Lung (tissue), 12 donors: ENCODE data around the gene GNG12. TPM values are rescaled to one million over a fixed set of nuclear protein-coding genes. Genes with fewer than 3 reads are reported as not detected.
A peak's percentile ranks its signal among the peaks of the same experiment; 100 is the strongest.

Experiments used
- ATAC-seq: fragments of 200-7000 bp; cut with Tn5 transposase; one replicate; pipeline ENCODE4 v1.9.1; 2020; ENCODE audit warnings: moderate number of reproducible peaks; ENCODE audit not compliant: insufficient read depth, low FRiP score
- DNase-seq, 3 donors: peaks; one replicate each; pipeline ENCODE4 v3.0.0-alpha.2; 2013 to 2017
- H3K27ac ChIP-seq, 2 donors: one replicate each; pipeline ENCODE4 v1.5.1; 2013; ENCODE audit warnings: mild to moderate bottlenecking in 2 of 2, moderate library complexity in 2 of 2, control low read depth in 1 of 2, inconsistent platforms in 1 of 2, low read depth in 1 of 2, low read length in 1 of 2
- H3K27me3 ChIP-seq, 3 donors: one replicate each; pipeline ENCODE4 v1.5.1; 2013; ENCODE audit warnings: low read length in 2 of 3; ENCODE audit not compliant: control insufficient read depth in 3 of 3, insufficient read depth in 3 of 3
- H3K36me3 ChIP-seq, 4 donors: one replicate each; pipeline ENCODE4 v1.5.1; 2013; ENCODE audit warnings: low read length in 4 of 4, mild to moderate bottlenecking in 1 of 4, moderate library complexity in 1 of 4; ENCODE audit not compliant: control insufficient read depth in 4 of 4, insufficient read depth in 4 of 4
- H3K4me1 ChIP-seq, 5 donors: one replicate each; pipeline ENCODE4 v1.5.1; 2013; ENCODE audit warnings: low read length in 5 of 5, mild to moderate bottlenecking in 2 of 5, moderate library complexity in 1 of 5; ENCODE audit not compliant: control insufficient read depth in 5 of 5, insufficient read depth in 5 of 5
- H3K4me3 ChIP-seq: one replicate; pipeline ENCODE4 v1.5.1; 2013; ENCODE audit warnings: mild to moderate bottlenecking, control low read depth, moderate library complexity
- H3K9ac ChIP-seq, 2 donors: one replicate each; pipeline ENCODE4 v1.5.1; 2013; ENCODE audit warnings: low read length in 2 of 2, control low read depth in 1 of 2; ENCODE audit not compliant: insufficient read depth in 1 of 2
- H3K9me3 ChIP-seq, 4 donors: one replicate each; pipeline ENCODE4 v1.5.1; 2013; ENCODE audit warnings: low read length in 3 of 4, mild to moderate bottlenecking in 1 of 4, moderate library complexity in 1 of 4; ENCODE audit not compliant: control insufficient read depth in 4 of 4, insufficient read depth in 3 of 4
- CTCF ChIP-seq: IDR thresholded peaks from 2 replicates; pipeline ENCODE4 v1.5.1; 2012; ENCODE audit warnings: mild to moderate bottlenecking; ENCODE audit errors: control extremely low read depth, extremely low read depth
- WGBS, 2 donors: extraction: QIAGEN DNeasy Blood & Tissue Kit; methylation state at CpG; one replicate each; pipeline ENCODE4 v1.1.7; 2013; 5-methylcytosine and 5-hydroxymethylcytosine counted together
- polyA plus RNA-seq, 2 donors: library from polyadenylated mRNA; stranded (reverse); fragments of 200-250 nt; gene quantifications; one replicate each; pipeline ENCODE4 v1.2.1, GENCODE V29; 2013
- total RNA-seq, 2 donors: library from RNA; depleted of rRNA in 1 of 2; stranded (reverse); fragments of >200 nt in 1 of 2; gene quantifications; one replicate each; pipeline ENCODE4 v1.2.1, GENCODE V29; 2014 to 2021
- donor health status: control.
- donor health status: control.
- donor health status: Bipolar disorder and iron deficiency.
- donor health status: healthy.
- donor health status: DM: yes; HTN: yes; CAD: no.

Gene GNG12
- total and polyA plus RNA-seq, 4 donors: 14.0 to 68.4 (median 32.1) TPM

GRCh38 chr1:67777440-67777839 is 55.8 kb downstream of the GNG12 start:
- WGBS, 2 donors: 68 to 77% methylated on average over 4 of the region's 4 CpGs
- DNase-seq (peak in 1 of 3 donors; percentile 31), ATAC-seq (no peak)
- no peaks in the 10 kb centered on the region for H3K27me3 ChIP-seq
- H3K27ac ChIP-seq: no peak overlapping the region
- H3K9ac ChIP-seq: no peak overlapping the region
- H3K4me3 ChIP-seq: no peak overlapping the region
- peaks cover 0 to 5% (median 0%) of the 10 kb centered on the region in 4 donors for H3K36me3 ChIP-seq
- no peak for TF ChIP-seq CTCF
- peaks cover 0 to 5% (median 0%) of the 10 kb centered on the region in 5 donors for H3K4me1 ChIP-seq
- H3K9me3 ChIP-seq: no peaks in the 10 kb centered on the region

- no peaks in the 10 kb centered on the region for H3K9me3 ChIP-seq
- H3K27me3 ChIP-seq: no peaks in the 10 kb centered on the region
- no peak for DNase-seq
- H3K4me1 ChIP-seq: peaks cover 0 to 5% (median 0%) of the 10 kb centered on the region in 5 donors
- no peak for ATAC-seq
- no peak for TF ChIP-seq CTCF
- no peak overlapping the region for H3K27ac ChIP-seq
- no peak overlapping the region for H3K9ac ChIP-seq
- H3K4me3 ChIP-seq: no peak overlapping the region
- peaks cover 0 to 5% (median 0%) of the 10 kb centered on the region in 4 donors for H3K36me3 ChIP-seq
Observed at GRCh38 chr1:67777016-67777415, 56.3 kb downstream of the GNG12 start.

- 94 to 98% methylated on average over 4 of the region's 4 CpGs for WGBS, 2 donors
- Histone ChIP-seq H3K27ac (no peak overlapping the region), H3K9me3 (no peaks in the 10 kb centered on the region), H3K27me3 (no peaks in the 10 kb centered on the region), H3K4me1 (peaks cover 0 to 6% (median 1%) of the 10 kb centered on the region in 5 donors), H3K36me3 (peaks cover 0 to 5% (median under 1%) of the 10 kb centered on the region in 4 donors), H3K4me3 (no peak overlapping the region), H3K9ac (no peak overlapping the region)
- no peak for DNase-seq
- no peak for ATAC-seq
- TF ChIP-seq CTCF: no peak
Observed at GRCh38 chr1:67773462-67773861, 59.8 kb downstream of the GNG12 start.

- peaks cover 0 to 6% (median under 1%) of the 10 kb centered on the region in 5 donors for H3K4me1 ChIP-seq
- DNase-seq: peak; percentile 32 to 63 (median 50)
- H3K4me3 ChIP-seq: no peak overlapping the region
- H3K9ac ChIP-seq: no peak overlapping the region
- no peak for TF ChIP-seq CTCF
- no peaks in the 10 kb centered on the region for H3K27me3 ChIP-seq
- H3K36me3 ChIP-seq: peaks cover 0 to 5% (median under 1%) of the 10 kb centered on the region in 4 donors
- no peaks in the 10 kb centered on the region for H3K9me3 ChIP-seq
- no peak overlapping the region for H3K27ac ChIP-seq
- ATAC-seq: no peak
- 32 to 69% methylated on average over 1 of the region's 1 CpG for WGBS, 2 donors
Observed at GRCh38 chr1:67771749-67772148, 61.5 kb downstream of the GNG12 start.
